Measurements from ENCODE around the gene GPATCH8. TPM values are rescaled to one million over a fixed set of nuclear protein-coding genes. Genes with fewer than 3 reads are reported as not detected.

The GPATCH8 gene
- total and polyA plus RNA-seq, 9 of the 15 experiments (the other 6 are each of a cell fraction or from before 2014, with no cell fraction given) = 10.6 to 29.6 (median 13.2) TPM

DNA sequence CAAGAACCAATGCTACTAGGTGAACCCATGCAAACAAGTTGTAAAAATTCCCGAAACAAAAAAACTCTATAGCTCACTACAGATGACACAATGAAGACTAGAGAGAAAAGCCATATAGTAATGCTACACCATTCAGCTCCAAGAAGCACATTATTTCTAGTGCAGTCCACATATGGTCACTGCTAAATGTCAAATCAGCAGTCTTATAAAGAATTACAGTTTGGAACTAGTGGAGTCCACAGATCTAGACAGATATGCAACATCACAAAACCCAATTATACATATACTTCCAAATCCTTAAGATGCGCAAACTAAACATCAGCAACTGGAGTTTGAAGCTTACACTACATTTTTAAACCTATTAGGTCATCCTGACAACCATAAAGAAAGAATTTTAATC, 33.5 kb downstream of the GPATCH8 start (continued):
- no peak for TF ChIP-seq RCOR1 (IDR thresholded peaks at IDR 0.05; ENCODE audit: borderline replicate concordance in 1 of 2, low read depth in 2 of 2, low read length in 2 of 2)
- TF ChIP-seq RHOXF2B (CRISPR knock-in tag; conservative IDR thresholded peaks at IDR 0.05) = no peak
- no peak for TF ChIP-seq ZKSCAN3 (CRISPR knock-in tag; IDR thresholded peaks at IDR 0.05)
- TF ChIP-seq, protein P1, sequence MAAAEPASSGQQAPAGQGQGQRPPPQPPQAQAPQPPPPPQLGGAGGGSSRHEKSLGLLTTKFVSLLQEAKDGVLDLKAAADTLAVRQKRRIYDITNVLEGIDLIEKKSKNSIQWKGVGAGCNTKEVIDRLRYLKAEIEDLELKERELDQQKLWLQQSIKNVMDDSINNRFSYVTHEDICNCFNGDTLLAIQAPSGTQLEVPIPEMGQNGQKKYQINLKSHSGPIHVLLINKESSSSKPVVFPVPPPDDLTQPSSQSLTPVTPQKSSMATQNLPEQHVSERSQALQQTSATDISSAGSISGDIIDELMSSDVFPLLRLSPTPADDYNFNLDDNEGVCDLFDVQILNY (CRISPR knock-in tag; IDR thresholded peaks at IDR 0.05) = no peak
- TF ChIP-seq NFE2 (IDR thresholded peaks at IDR 0.05; ENCODE audit: low read depth) = no peak
- TF ChIP-seq, protein P2, sequence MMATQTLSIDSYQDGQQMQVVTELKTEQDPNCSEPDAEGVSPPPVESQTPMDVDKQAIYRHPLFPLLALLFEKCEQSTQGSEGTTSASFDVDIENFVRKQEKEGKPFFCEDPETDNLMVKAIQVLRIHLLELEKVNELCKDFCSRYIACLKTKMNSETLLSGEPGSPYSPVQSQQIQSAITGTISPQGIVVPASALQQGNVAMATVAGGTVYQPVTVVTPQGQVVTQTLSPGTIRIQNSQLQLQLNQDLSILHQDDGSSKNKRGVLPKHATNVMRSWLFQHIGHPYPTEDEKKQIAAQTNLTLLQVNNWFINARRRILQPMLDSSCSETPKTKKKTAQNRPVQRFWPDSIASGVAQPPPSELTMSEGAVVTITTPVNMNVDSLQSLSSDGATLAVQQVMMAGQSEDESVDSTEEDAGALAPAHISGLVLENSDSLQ (IDR thresholded peaks at IDR 0.05) = no peak
- no peak for TF ChIP-seq FOXA3 (CRISPR knock-in tag; conservative IDR thresholded peaks at IDR 0.05 in 1 of 2, IDR thresholded peaks at IDR 0.05 in 1 of 2)
- no peak for TF ChIP-seq PHF20 (IDR thresholded peaks at IDR 0.05; ENCODE audit: partially characterized antibody)

DNA sequence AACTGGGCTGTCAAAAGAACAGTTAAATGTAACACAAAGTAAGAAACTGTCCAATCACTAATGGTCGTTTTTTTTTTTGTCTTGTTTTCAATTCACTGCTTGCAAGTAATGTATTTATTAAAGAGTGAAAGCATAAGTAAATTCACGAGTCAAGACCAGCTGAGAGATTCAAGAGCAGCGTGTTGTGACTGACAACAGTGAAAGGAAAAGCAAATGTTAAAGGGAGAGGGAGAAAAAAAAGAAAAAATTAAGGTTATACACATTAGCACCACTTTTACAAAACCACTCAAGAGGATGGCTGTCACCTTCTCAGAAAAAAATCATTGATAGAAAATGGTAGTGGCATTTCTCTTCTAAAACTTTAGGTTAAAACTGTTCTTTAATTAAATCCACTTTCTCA, 36.1 kb downstream of the GPATCH8 start:
- TF ChIP-seq HDAC1 (IDR thresholded peaks at IDR 0.05) = no peak
- CTCF ChIA-PET (ENCODE audit: low intra/inter-chr PET ratio) = no interaction called here
- H4K20me1 ChIP-seq (replicated peaks; ENCODE audit: control insufficient read depth, insufficient read depth, low read length) = no peaks in the 10 kb centered on the region
- DNase-seq (ENCODE audit: extremely low read depth in 1 of 4, low spot score in 3 of 4) (no peak), ATAC-seq (no peak), FAIRE-seq (no peak)
- peaks cover 10% of the 10 kb centered on the region; the same call in 1 of the 3 replicates for H3K36me3 ChIP-seq (ENCODE audit: control insufficient read depth, insufficient read depth, low read length)
- intact Hi-C loops (cut with micrococcal nuclease) (no loop called here), in situ Hi-C loops (cut with MboI) (no loop called here)
- no peaks in the 10 kb centered on the region for H3K9me3 ChIP-seq (replicated peaks; ENCODE audit: control insufficient read depth, insufficient read depth, low read depth, low read length)
- H3K27me3 ChIP-seq (ENCODE audit: control insufficient read depth in 2 of 2, insufficient read depth in 2 of 2, low read length in 2 of 2) = no peaks in the 10 kb centered on the region
- H3K4me3 ChIP-seq = no peak overlapping the region
- BruUV-seq (replicated peaks) = no TSS peak
- H3K9me1 ChIP-seq (ENCODE audit: control insufficient read depth, insufficient read depth, low read length) = no peaks in the 10 kb centered on the region
- WGBS (ENCODE audit: insufficient coverage, low coverage, missing lambda C conversion rate) = 28% methylated on average over 3 of the region's 3 CpGs
- no peak overlapping the region for H3K9ac ChIP-seq (ENCODE audit: insufficient read depth in 1 of 2, low read depth in 2 of 2, low read length in 2 of 2)
- H3K4me1 ChIP-seq (replicated peaks in 1 of 2; ENCODE audit: control insufficient read depth in 2 of 2, insufficient read depth in 2 of 2, low read length in 2 of 2) = 0 out of 5 replicates have a peak, but pooled peaks cover 0 to 2% of the 10 kb centered on the region in 2 experiments
- H3K27ac ChIP-seq (ENCODE audit: extremely low read depth, low read depth, low read length) = no peak overlapping the region; the same call in 2 of the 3 replicates
- H3K79me2 ChIP-seq (ENCODE audit: control insufficient read depth, insufficient read depth, low read length) = peaks cover 46% of the 10 kb centered on the region
- no peak overlapping the region for H2AFZ ChIP-seq (ENCODE audit: low read depth, low read length)
- H3K4me2 ChIP-seq (ENCODE audit: insufficient read depth, low read length) = no peak overlapping the region
- POLR2A ChIA-PET = no interaction called here

Measured in K562 (cell line).